ENCODE data around the gene CCDC134.
"Not testable (repeated sequence)": the region's sequence is repeated elsewhere in the genome, so short reads cannot be mapped to it uniquely, and the experiment has no call there.

Gene CCDC134

DNA sequence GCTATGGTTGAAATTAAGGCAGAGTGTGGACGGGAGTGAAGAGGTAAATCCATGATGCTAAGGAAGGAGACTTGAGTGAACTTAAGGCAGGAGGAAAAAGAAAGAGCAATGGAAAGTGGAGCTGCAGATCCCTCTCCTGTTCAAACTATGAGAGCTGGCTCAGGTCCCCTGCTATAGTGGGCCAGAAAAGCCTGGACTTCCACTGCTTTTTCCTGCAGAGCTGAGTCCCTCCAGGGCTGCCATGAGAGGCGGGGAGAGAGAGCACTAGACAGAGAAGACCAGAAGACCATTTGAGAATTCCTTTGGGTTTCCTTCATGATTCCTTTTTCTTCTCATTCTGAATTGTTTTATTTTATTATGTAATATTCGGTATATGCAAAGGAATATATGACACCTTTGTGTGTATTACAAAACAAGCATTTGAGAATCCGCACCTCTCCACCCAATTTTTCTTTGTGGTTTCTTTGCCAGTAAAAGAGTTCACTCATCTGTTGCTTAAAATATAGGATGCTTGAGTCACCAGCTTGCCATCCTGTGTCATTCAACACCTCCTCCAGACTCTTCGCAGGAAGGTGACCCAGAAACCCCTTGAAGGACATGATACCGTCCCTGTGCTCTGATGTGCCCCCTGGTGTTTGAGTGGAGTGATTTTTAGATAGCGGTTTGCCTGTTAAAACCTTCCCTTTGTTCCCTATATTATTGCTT lies 56.8 kb downstream of the CCDC134 start:
- peak overlapping the region; percentile 18 for H3K27ac ChIP-seq (ENCODE audit: insufficient read depth, low read length, poor library complexity, severe bottlenecking)
- no peaks in the 10 kb centered on the region for H3K9me3 ChIP-seq (ENCODE audit: control insufficient read depth, low read length)
- peaks cover 32% of the 10 kb centered on the region for H3K4me1 ChIP-seq (ENCODE audit: control insufficient read depth, insufficient read depth, low read length, poor library complexity, severe bottlenecking)
- no peaks in the 10 kb centered on the region for H3K36me3 ChIP-seq (ENCODE audit: control insufficient read depth, insufficient read depth, low read length)
- no peak overlapping the region for H3K4me3 ChIP-seq (ENCODE audit: insufficient read depth, low read depth, low read length, poor library complexity, severe bottlenecking)
- DNase-seq, result peak; percentile 61 to 66 (median 63)
- no peaks in the 10 kb centered on the region for H3K27me3 ChIP-seq (replicated peaks; ENCODE audit: control insufficient read depth, insufficient read depth, low read length, poor library complexity, severe bottlenecking)

DNA sequence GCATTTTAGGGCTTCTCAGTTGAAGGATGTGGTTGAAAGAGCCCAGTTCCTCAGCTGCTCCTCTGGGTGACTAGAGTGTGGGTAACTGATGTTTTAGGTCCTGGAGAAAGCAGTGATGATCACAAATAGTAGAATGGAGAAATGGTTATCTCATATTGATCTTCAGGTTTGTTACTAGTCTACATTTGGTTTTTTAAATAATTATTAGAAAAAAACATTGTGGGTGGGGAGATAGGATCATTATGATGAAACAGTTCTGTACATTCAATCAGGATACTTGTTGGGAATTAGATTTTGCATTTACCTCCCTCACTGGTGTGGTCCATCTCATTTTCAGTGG lies 57.4 kb downstream of the CCDC134 start:
- H3K4me1 ChIP-seq (ENCODE audit: control insufficient read depth, insufficient read depth, low read length, poor library complexity, severe bottlenecking), result peaks cover 37% of the 10 kb centered on the region
- H3K4me3 ChIP-seq (ENCODE audit: insufficient read depth, low read depth, low read length, poor library complexity, severe bottlenecking), result no peak overlapping the region
- H3K36me3 ChIP-seq (ENCODE audit: control insufficient read depth, insufficient read depth, low read length), result no peaks in the 10 kb centered on the region
- H3K27me3 ChIP-seq (replicated peaks; ENCODE audit: control insufficient read depth, insufficient read depth, low read length, poor library complexity, severe bottlenecking), result no peaks in the 10 kb centered on the region
- H3K27ac ChIP-seq (ENCODE audit: insufficient read depth, low read length, poor library complexity, severe bottlenecking), result peak overlapping the region; percentile 29
- no peak for DNase-seq
- H3K9me3 ChIP-seq (ENCODE audit: control insufficient read depth, low read length), result no peaks in the 10 kb centered on the region

DNA sequence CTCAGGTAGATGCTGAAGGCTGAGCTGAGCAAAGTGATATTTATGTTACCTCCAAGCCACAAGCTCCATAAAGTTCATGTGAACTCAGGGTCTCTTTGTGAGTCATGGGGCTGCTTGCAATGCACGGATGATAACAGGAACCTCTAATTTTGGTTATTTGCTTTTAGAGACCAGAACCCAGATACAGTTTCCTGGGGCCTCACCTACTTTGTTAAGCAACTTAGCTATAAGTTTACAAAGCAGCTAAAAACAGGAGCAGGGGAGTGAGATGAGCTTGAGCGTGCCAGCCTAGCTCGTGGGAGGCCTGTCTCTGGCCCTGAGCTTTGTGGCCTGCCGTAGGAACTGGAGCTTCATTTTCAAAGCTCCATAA lies 61.7 kb downstream of the CCDC134 start:
- Histone ChIP-seq H3K9me3 (ENCODE audit: control insufficient read depth, low read length) (no peaks in the 10 kb centered on the region), H3K4me3 (ENCODE audit: insufficient read depth, low read depth, low read length, poor library complexity, severe bottlenecking) (peak overlapping the region; percentile 32), H3K27me3 (replicated peaks; ENCODE audit: control insufficient read depth, insufficient read depth, low read length, poor library complexity, severe bottlenecking) (no peaks in the 10 kb centered on the region), H3K27ac (ENCODE audit: insufficient read depth, low read length, poor library complexity, severe bottlenecking) (peak overlapping the region; percentile 79), H3K36me3 (ENCODE audit: control insufficient read depth, insufficient read depth, low read length) (peaks cover 6% of the 10 kb centered on the region), H3K4me1 (ENCODE audit: control insufficient read depth, insufficient read depth, low read length, poor library complexity, severe bottlenecking) (peaks cover 39% of the 10 kb centered on the region)
- DNase-seq, result peak in 1 of 3 donors; percentile 32

DNA sequence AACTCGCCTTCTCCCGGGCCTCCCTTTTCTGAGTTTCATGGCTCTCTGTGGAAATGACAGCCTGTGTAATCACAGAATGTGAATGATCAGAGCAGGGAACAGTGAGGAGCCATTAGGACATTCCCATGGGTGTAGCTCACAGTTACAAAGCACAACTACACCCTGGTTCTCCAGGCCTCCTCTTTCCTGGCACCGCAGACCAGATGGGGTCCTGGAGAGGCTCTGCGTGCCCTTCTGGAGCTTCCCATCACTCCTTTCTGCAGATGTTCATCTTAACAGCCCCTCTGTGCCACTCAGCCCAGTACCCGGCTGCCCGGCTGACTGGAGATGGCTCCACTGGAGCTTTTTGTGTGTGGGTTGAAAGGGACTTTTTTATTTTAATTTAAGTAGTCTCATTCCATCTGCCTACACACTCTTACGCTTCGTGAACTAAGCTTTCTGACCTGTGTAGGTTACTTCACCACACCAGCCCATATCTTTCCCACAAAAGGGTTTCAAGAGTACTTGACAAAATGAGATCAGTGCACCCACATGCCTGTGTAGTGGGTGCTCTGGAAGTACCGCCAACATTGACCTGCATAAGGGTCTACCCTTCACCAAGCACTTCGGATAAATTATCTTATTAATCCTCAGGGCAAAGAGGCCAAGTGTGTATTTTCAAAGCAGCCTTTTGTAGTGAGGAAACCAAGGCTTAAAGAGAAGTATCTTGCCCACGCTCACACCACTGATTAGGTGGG lies 62.2 kb downstream of the CCDC134 start:
- no peaks in the 10 kb centered on the region for H3K9me3 ChIP-seq (ENCODE audit: control insufficient read depth, low read length)
- H3K36me3 ChIP-seq (ENCODE audit: control insufficient read depth, insufficient read depth, low read length), result peaks cover 8% of the 10 kb centered on the region
- peak overlapping the region; percentile 79 for H3K27ac ChIP-seq (ENCODE audit: insufficient read depth, low read length, poor library complexity, severe bottlenecking)
- peak overlapping the region; percentile 32 for H3K4me3 ChIP-seq (ENCODE audit: insufficient read depth, low read depth, low read length, poor library complexity, severe bottlenecking)
- no peak for DNase-seq
- H3K27me3 ChIP-seq (replicated peaks; ENCODE audit: control insufficient read depth, insufficient read depth, low read length, poor library complexity, severe bottlenecking), result no peaks in the 10 kb centered on the region
- H3K4me1 ChIP-seq (ENCODE audit: control insufficient read depth, insufficient read depth, low read length, poor library complexity, severe bottlenecking), result peaks cover 34% of the 10 kb centered on the region

DNA sequence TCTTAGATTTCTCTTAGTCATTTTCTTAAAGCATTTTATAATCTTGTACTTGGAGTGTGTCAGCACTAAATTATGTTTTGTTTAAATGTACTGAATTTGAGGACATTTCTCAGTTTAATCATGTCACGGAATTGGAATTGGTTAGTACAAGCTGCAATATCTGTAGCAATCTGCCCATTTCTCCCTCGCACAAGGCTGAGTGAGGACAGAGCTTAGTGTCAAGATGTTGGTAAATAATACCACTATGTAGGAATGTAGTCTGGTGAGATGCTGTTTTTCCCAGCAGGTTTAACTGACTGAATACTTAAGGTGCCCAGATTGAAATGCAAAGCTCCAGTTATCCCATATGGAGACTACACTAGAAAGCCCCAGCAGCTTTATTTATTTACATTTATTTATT lies 63.0 kb downstream of the CCDC134 start:
- H3K4me3 ChIP-seq (ENCODE audit: insufficient read depth, low read depth, low read length, poor library complexity, severe bottlenecking), result no peak overlapping the region
- H3K4me1 ChIP-seq (ENCODE audit: control insufficient read depth, insufficient read depth, low read length, poor library complexity, severe bottlenecking), result peaks cover 28% of the 10 kb centered on the region
- H3K27me3 ChIP-seq (replicated peaks; ENCODE audit: control insufficient read depth, insufficient read depth, low read length, poor library complexity, severe bottlenecking), result no peaks in the 10 kb centered on the region
- H3K36me3 ChIP-seq (ENCODE audit: control insufficient read depth, insufficient read depth, low read length), result peaks cover 16% of the 10 kb centered on the region
- H3K9me3 ChIP-seq (ENCODE audit: control insufficient read depth, low read length), result no peaks in the 10 kb centered on the region
- DNase-seq, result no peak
- peak overlapping the region; percentile 79 for H3K27ac ChIP-seq (ENCODE audit: insufficient read depth, low read length, poor library complexity, severe bottlenecking)

DNA sequence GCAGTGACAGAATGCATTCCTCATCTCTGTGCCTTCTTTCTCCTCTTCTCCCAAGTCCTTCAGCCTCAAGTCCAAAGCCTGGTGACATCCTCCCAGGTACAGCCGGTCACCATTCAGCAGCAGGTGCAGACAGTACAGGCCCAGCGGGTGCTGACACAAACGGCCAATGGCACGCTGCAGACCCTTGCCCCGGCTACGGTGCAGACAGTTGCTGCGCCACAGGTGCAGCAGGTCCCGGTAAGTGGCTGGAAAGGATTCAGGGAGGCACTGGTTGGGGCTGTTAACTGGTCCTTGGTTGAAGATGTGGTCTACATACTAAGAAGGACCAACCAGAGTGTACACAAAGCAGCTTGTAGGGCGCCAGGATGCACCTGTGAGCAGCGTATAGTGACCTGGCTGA lies 68.1 kb downstream of the CCDC134 start:
- DNase-seq, result no peak
- no peak overlapping the region for H3K27ac ChIP-seq (ENCODE audit: insufficient read depth, low read length, poor library complexity, severe bottlenecking)
- no peaks in the 10 kb centered on the region for H3K27me3 ChIP-seq (replicated peaks; ENCODE audit: control insufficient read depth, insufficient read depth, low read length, poor library complexity, severe bottlenecking)
- H3K4me1 ChIP-seq (ENCODE audit: control insufficient read depth, insufficient read depth, low read length, poor library complexity, severe bottlenecking), result peaks cover under 1% of the 10 kb centered on the region
- peaks cover 38% of the 10 kb centered on the region for H3K36me3 ChIP-seq (ENCODE audit: control insufficient read depth, insufficient read depth, low read length)
- H3K4me3 ChIP-seq (ENCODE audit: insufficient read depth, low read depth, low read length, poor library complexity, severe bottlenecking), result no peak overlapping the region
- H3K9me3 ChIP-seq (ENCODE audit: control insufficient read depth, low read length), result no peaks in the 10 kb centered on the region

DNA sequence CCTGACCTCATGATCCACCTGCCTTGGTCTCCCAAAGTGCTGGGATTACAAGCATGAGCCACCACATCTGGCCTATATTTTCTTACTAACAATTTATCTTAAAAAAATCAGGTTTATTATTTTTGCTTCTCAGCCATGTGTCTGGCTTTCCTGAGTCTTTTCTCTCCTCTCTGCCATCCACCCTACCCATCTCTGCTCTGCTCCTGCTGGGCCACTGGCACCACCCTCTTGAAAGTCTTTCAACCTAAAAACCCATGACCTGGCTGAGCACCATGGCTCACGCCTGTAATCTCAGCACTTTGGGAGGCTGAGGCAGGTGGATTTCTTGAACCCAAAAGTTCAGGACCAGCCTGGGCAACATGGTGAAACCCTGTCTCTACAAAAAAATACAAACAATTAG lies 69.6 kb downstream of the CCDC134 start:
- peaks cover 41% of the 10 kb centered on the region for H3K36me3 ChIP-seq (ENCODE audit: control insufficient read depth, insufficient read depth, low read length)

DNA sequence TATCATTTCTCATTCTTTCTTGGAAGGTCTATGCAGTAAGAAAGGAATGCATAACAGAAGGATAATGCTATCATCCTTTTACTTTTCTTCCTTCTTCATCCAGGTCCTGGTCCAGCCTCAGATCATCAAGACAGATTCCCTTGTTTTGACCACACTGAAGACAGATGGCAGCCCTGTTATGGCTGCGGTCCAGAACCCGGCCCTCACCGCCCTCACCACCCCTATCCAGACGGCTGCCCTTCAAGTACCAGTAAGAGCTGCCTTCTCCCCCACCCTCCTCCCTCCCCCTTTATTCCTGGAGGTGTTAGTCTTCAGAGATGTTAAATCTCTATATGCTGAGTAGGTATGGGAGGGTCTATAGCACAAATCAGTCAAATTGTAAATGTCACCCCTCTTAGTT lies 70.3 kb downstream of the CCDC134 start:
- Histone ChIP-seq H3K4me3 (ENCODE audit: insufficient read depth, low read depth, low read length, poor library complexity, severe bottlenecking) (no peak overlapping the region), H3K36me3 (ENCODE audit: control insufficient read depth, insufficient read depth, low read length) (peaks cover 48% of the 10 kb centered on the region), H3K27ac (ENCODE audit: insufficient read depth, low read length, poor library complexity, severe bottlenecking) (no peak overlapping the region), H3K9me3 (ENCODE audit: control insufficient read depth, low read length) (no peaks in the 10 kb centered on the region), H3K4me1 (ENCODE audit: control insufficient read depth, insufficient read depth, low read length, poor library complexity, severe bottlenecking) (no peaks in the 10 kb centered on the region), H3K27me3 (replicated peaks; ENCODE audit: control insufficient read depth, insufficient read depth, low read length, poor library complexity, severe bottlenecking) (no peaks in the 10 kb centered on the region)
- no peak for DNase-seq

More for the DNA sequence above, 69.6 kb downstream of the CCDC134 start:
- H3K4me1 ChIP-seq (ENCODE audit: control insufficient read depth, insufficient read depth, low read length, poor library complexity, severe bottlenecking); H3K9me3 ChIP-seq (ENCODE audit: control insufficient read depth, low read length); H3K27ac ChIP-seq (ENCODE audit: insufficient read depth, low read length, poor library complexity, severe bottlenecking); DNase-seq; H3K4me3 ChIP-seq (ENCODE audit: insufficient read depth, low read depth, low read length, poor library complexity, severe bottlenecking); H3K27me3 ChIP-seq (replicated peaks; ENCODE audit: control insufficient read depth, insufficient read depth, low read length, poor library complexity, severe bottlenecking): not testable (repeated sequence)

DNA sequence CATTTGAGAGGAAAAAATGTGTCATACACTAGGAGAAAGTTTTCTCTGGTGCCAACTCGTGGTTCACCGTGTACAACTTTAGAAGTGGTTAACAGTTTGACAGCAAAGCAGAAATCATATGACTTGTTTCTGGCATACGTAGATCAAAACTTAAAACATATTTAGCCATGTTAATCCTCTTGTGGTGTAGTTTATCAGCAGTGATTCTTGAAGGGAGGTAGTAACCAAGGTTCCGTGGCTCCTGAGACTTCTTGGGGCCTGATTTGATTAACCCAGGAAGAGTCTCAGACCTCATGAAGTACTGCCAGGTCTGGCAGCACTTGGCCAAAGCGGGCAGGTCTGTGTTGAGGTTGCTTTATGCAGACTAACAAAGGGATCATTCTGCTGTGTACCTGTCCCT lies 72.9 kb downstream of the CCDC134 start:
- no peak for DNase-seq
- H3K27ac ChIP-seq (ENCODE audit: insufficient read depth, low read length, poor library complexity, severe bottlenecking), result no peak overlapping the region

DNA sequence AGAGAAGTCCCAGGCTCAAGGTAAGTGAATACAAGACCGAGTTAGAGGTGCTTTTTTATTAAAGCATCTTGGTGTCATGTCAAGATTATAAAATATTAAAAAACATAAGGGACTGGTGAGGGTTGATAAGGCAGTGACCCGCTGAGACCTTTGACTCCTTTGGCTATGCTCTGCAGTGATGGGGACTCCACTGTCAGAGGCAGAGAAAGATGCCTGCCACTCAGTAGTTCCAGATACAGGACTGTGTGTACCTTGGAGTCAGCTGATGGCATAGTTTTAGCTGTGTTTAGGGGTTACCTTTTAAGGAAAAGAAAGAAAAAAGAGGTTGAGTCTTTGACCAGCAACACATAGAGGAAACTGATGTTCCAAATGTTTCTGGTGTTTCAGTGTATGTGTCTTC lies 73.6 kb downstream of the CCDC134 start:
- no peaks in the 10 kb centered on the region for H3K4me1 ChIP-seq (ENCODE audit: control insufficient read depth, insufficient read depth, low read length, poor library complexity, severe bottlenecking)
- no peak overlapping the region for H3K27ac ChIP-seq (ENCODE audit: insufficient read depth, low read length, poor library complexity, severe bottlenecking)
- H3K9me3 ChIP-seq (ENCODE audit: control insufficient read depth, low read length), result no peaks in the 10 kb centered on the region
- DNase-seq, result no peak
- H3K27me3 ChIP-seq (replicated peaks; ENCODE audit: control insufficient read depth, insufficient read depth, low read length, poor library complexity, severe bottlenecking), result no peaks in the 10 kb centered on the region
- no peak overlapping the region for H3K4me3 ChIP-seq (ENCODE audit: insufficient read depth, low read depth, low read length, poor library complexity, severe bottlenecking)
- H3K36me3 ChIP-seq (ENCODE audit: control insufficient read depth, insufficient read depth, low read length), result peaks cover 52% of the 10 kb centered on the region

More for the DNA sequence above, 72.9 kb downstream of the CCDC134 start:
- no peaks in the 10 kb centered on the region for H3K9me3 ChIP-seq (ENCODE audit: control insufficient read depth, low read length)
- H3K36me3 ChIP-seq (ENCODE audit: control insufficient read depth, insufficient read depth, low read length), result peaks cover 52% of the 10 kb centered on the region
- H3K4me1 ChIP-seq (ENCODE audit: control insufficient read depth, insufficient read depth, low read length, poor library complexity, severe bottlenecking), result no peaks in the 10 kb centered on the region
- no peaks in the 10 kb centered on the region for H3K27me3 ChIP-seq (replicated peaks; ENCODE audit: control insufficient read depth, insufficient read depth, low read length, poor library complexity, severe bottlenecking)
- no peak overlapping the region for H3K4me3 ChIP-seq (ENCODE audit: insufficient read depth, low read depth, low read length, poor library complexity, severe bottlenecking)

Data from effector memory CD4-positive, alpha-beta T cell (primary cell).